IMR-90 (cell line): Measurements from ENCODE around the gene SYNE1. TPM values are rescaled to one million over a fixed set of nuclear protein-coding genes. Genes with fewer than 3 reads are reported as not detected.

Experiments used
- ATAC-seq: fragments of 200-7000 bp; cut with Tn5 transposase; 2 replicates; pipeline ENCODE4 v1.9.1; 2020; ENCODE audit warnings: low read depth, mild to moderate bottlenecking, moderate library complexity
- BruUV-seq: library from RNA; stranded (reverse); fragments of 400-500 nt; replicated peaks from 2 replicates; lab custom pipeline; 2021; lab: Mats Ljungman, UMichigan
- CTCF ChIA-PET: fragments of 300-600 bp; formaldehyde crosslinking; extraction: SDS; loops from one replicate; lab custom pipeline; 2021; ENCODE audit warnings: antibody characterized with exemption; lab: Yijun Ruan, JAX
- POLR2A ChIA-PET: fragments of 300-600 bp; sonication (Branson Sonifier 250); formaldehyde crosslinking; loops from one replicate; lab custom pipeline; 2022; ENCODE audit warnings: antibody characterized with exemption; ENCODE audit not compliant: unreplicated experiment; lab: Charles Lee
- DNase-seq: peaks from one replicate; pipeline ENCODE4 v3.0.0; 2013
- H2AFZ ChIP-seq: replicated peaks from 2 replicates; pipeline ENCODE3; 2013; ENCODE audit warnings: low read length, mild to moderate bottlenecking; ENCODE audit not compliant: poor library complexity
- H2AK5ac ChIP-seq: 2 replicates; pipeline ENCODE4 v1.6.1; 2013; ENCODE audit warnings: low read depth, low read length, inconsistent platforms
- H2AK9ac ChIP-seq: replicated peaks from 2 replicates; pipeline ENCODE3; 2013; ENCODE audit warnings: mild to moderate bottlenecking, low read depth, low read length, moderate library complexity; ENCODE audit not compliant: poor library complexity
- H2BK120ac ChIP-seq: 2 replicates; pipeline ENCODE4 v1.6.1; 2013; ENCODE audit warnings: low read depth, low read length, inconsistent platforms
- H2BK15ac ChIP-seq: 3 replicates; pipeline ENCODE4 v1.6.1; 2013; ENCODE audit warnings: low read depth, low read length, inconsistent platforms
- H2BK20ac ChIP-seq: 2 replicates; pipeline ENCODE4 v1.6.1; 2013; ENCODE audit warnings: low read depth, mild to moderate bottlenecking, inconsistent platforms, low read length, moderate library complexity
- H2BK5ac ChIP-seq: 2 replicates; pipeline ENCODE4 v1.6.1; 2013; ENCODE audit warnings: mild to moderate bottlenecking, low read depth, low read length, inconsistent platforms; ENCODE audit not compliant: poor library complexity, severe bottlenecking
- H3K14ac ChIP-seq: replicated peaks from 2 replicates; pipeline ENCODE4 v1.6.1; 2013; ENCODE audit warnings: low read depth, low read length, inconsistent platforms
- H3K18ac ChIP-seq: 2 replicates; pipeline ENCODE4 v1.6.1; 2013; ENCODE audit warnings: low read depth, low read length, control low read depth
- H3K23ac ChIP-seq: 2 replicates; pipeline ENCODE4 v1.6.1; 2013; ENCODE audit warnings: low read depth, low read length, inconsistent platforms
- H3K27ac ChIP-seq: 2 replicates; pipeline ENCODE4 v1.5.1; 2013; ENCODE audit warnings: mild to moderate bottlenecking, control low read depth, low read length; ENCODE audit not compliant: insufficient read depth
- H3K27me3 ChIP-seq: 2 replicates; pipeline ENCODE4 v1.6.1; 2013; ENCODE audit warnings: low read length; ENCODE audit not compliant: control insufficient read depth, insufficient read depth
- H3K36me3 ChIP-seq: 2 replicates; pipeline ENCODE4 v1.6.1; 2013; ENCODE audit warnings: low read length, mixed read lengths; ENCODE audit not compliant: control insufficient read depth, insufficient read depth
- H3K4ac ChIP-seq: 2 replicates; pipeline ENCODE4 v1.6.1; 2013; ENCODE audit warnings: low read depth, low read length, inconsistent platforms
- H3K4me1 ChIP-seq: 2 replicates; pipeline ENCODE4 v1.6.1; 2013; ENCODE audit warnings: low read length, mixed read lengths; ENCODE audit not compliant: control insufficient read depth, insufficient read depth
- H3K4me2 ChIP-seq: 2 replicates; pipeline ENCODE4 v1.6.1; 2013; ENCODE audit warnings: low read depth, mild to moderate bottlenecking, control low read depth, low read length, moderate library complexity
- H3K4me3 ChIP-seq: 2 replicates; pipeline ENCODE4 v1.5.1; 2013; ENCODE audit warnings: low read depth, mild to moderate bottlenecking, control low read depth, low read length, moderate library complexity; ENCODE audit not compliant: insufficient read depth
- H3K56ac ChIP-seq: 2 replicates; pipeline ENCODE4 v1.6.1; 2013; ENCODE audit warnings: low read length, inconsistent platforms; ENCODE audit not compliant: insufficient read depth; ENCODE audit errors: extremely low read depth
- H3K79me1 ChIP-seq, 2 experiments: 2 replicates each; pipeline ENCODE4 v1.6.1; 2013; ENCODE audit warnings: low read length in 2 of 2, inconsistent platforms in 1 of 2, low read depth in 1 of 2
- H3K9ac ChIP-seq: 2 replicates; pipeline ENCODE4 v1.6.1; 2013; ENCODE audit warnings: low read depth, low read length, control low read depth
- H3K9me1 ChIP-seq: 2 replicates; pipeline ENCODE4 v1.6.1; 2013; ENCODE audit warnings: low read length, inconsistent platforms; ENCODE audit not compliant: insufficient read depth
- H3K9me3 ChIP-seq: 2 replicates; pipeline ENCODE4 v1.6.1; 2013; ENCODE audit warnings: low read length; ENCODE audit not compliant: control insufficient read depth, insufficient read depth
- H4K20me1 ChIP-seq: 2 replicates; pipeline ENCODE4 v1.6.1; 2013; ENCODE audit warnings: low read length, inconsistent platforms; ENCODE audit not compliant: insufficient read depth
- H4K5ac ChIP-seq: 2 replicates; pipeline ENCODE4 v1.6.1; 2013; ENCODE audit warnings: mild to moderate bottlenecking, low read depth, low read length, control low read depth
- H4K8ac ChIP-seq, 2 experiments: 2 replicates each; pipeline ENCODE4 v1.6.1; 2013; ENCODE audit warnings: low read depth in 2 of 2, low read length in 2 of 2, control low read depth in 1 of 2, inconsistent platforms in 1 of 2
- H4K91ac ChIP-seq: 2 replicates; pipeline ENCODE4 v1.6.1; 2013; ENCODE audit warnings: low read depth, low read length, inconsistent platforms; ENCODE audit not compliant: insufficient read depth
- BHLHE40 ChIP-seq: fragments of 150-350 bp; IDR thresholded peaks from 2 replicates; pipeline ENCODE4 v1.6.1; 2016; ENCODE audit warnings: mild to moderate bottlenecking, low read depth, low read length
- CEBPB ChIP-seq: IDR thresholded peaks from 2 replicates; pipeline ENCODE4 v1.6.1; 2012; ENCODE audit warnings: low read depth, low read length, improper control_type of control experiment
- CHD1 ChIP-seq: IDR thresholded peaks from 2 replicates; pipeline ENCODE4 v1.6.1; 2012; ENCODE audit warnings: low read depth, low read length, improper control_type of control experiment
- CTCF ChIP-seq: conservative IDR thresholded peaks from 2 replicates; pipeline ENCODE4 v1.5.1; 2012; ENCODE audit warnings: mild to moderate bottlenecking, low read depth, low read length, improper control_type of control experiment
- FOS ChIP-seq: fragments of 150-350 bp; IDR thresholded peaks from 2 replicates; pipeline ENCODE4 v1.6.1; 2016; ENCODE audit warnings: low read depth, low read length
- MAFK ChIP-seq: IDR thresholded peaks from 2 replicates; pipeline ENCODE4 v1.6.1; 2012; ENCODE audit warnings: low read depth, low read length, improper control_type of control experiment
- MAZ ChIP-seq: IDR thresholded peaks from 2 replicates; pipeline ENCODE4 v1.6.1; 2012; ENCODE audit warnings: low read depth, mild to moderate bottlenecking, low read length, improper control_type of control experiment, moderate library complexity, borderline replicate concordance
- MXI1 ChIP-seq: IDR thresholded peaks from 2 replicates; pipeline ENCODE4 v1.6.1; 2012; ENCODE audit warnings: low read depth, mild to moderate bottlenecking, low read length, moderate library complexity, borderline replicate concordance
- NFE2L2 ChIP-seq: fragments of 150-350 bp; IDR thresholded peaks from 2 replicates; pipeline ENCODE4 v1.6.1; 2016; ENCODE audit warnings: low read depth, mild to moderate bottlenecking, low read length
- POLR2A ChIP-seq: IDR thresholded peaks from 2 replicates; pipeline ENCODE4 v1.6.1; 2012; ENCODE audit warnings: mild to moderate bottlenecking, low read depth, low read length
- RAD21 ChIP-seq: IDR thresholded peaks from 2 replicates; pipeline ENCODE4 v1.6.1; 2012; ENCODE audit warnings: low read length, improper control_type of control experiment
- RCOR1 ChIP-seq: IDR thresholded peaks from 2 replicates; pipeline ENCODE4 v1.6.1; 2012; ENCODE audit warnings: mild to moderate bottlenecking, low read length, improper control_type of control experiment; ENCODE audit not compliant: insufficient replicate concordance
- RFX5 ChIP-seq: IDR thresholded peaks from 2 replicates; pipeline ENCODE4 v1.8.0; 2012; ENCODE audit warnings: low read depth, mild to moderate bottlenecking, low read length, moderate library complexity
- SMC3 ChIP-seq: fragments of 150-350 bp; IDR thresholded peaks from 2 replicates; pipeline ENCODE4 v1.6.1; 2016; ENCODE audit warnings: low read depth, mild to moderate bottlenecking, antibody characterized with exemption, low read length, moderate library complexity
- WGBS, 2 experiments: methylation state at CpG; one replicate each; pipeline versions ENCODE4 v1.1.5 to v1.1.7; 2013; ENCODE audit warnings: missing lambda C conversion rate in 2 of 2; ENCODE audit not compliant: insufficient read length in 1 of 2; ENCODE audit errors: extremely low coverage in 2 of 2; 5-methylcytosine and 5-hydroxymethylcytosine counted together
- dilution Hi-C: fragments of 300-500 bp; cut with HindIII; formaldehyde crosslinking; loops from one replicate; pipeline ENCODE4 v1.14.3; 2018; ENCODE audit warnings: low sequenced_read_pairs; ENCODE audit not compliant: unreplicated experiment
- in situ Hi-C: fragments of 300-500 bp; cut with MboI; formaldehyde crosslinking; loops from 3 replicates; pipeline ENCODE4 v1.14.3; 2019; ENCODE audit warnings: low sequenced_read_pairs, inconsistent platforms, mixed read lengths
- intact Hi-C: fragments of 100-400 bp; cut with micrococcal nuclease; formaldehyde crosslinking; loops from 2 replicates; pipeline ENCODE4 v1.10.0; 2022
- polyA plus RNA-seq, 3 experiments: library from polyadenylated mRNA; depleted of rRNA; stranded (reverse); fragments of >200 nt; gene quantifications; 2 replicates each; pipeline ENCODE4 v1.2.3, GENCODE V29; 2012; ENCODE audit warnings: low replicate concordance in 1 of 3
- total RNA-seq: library from RNA; depleted of rRNA; stranded (reverse); fragments of >200 nt; gene quantifications from 2 replicates; pipeline ENCODE4 v1.2.3, GENCODE V29; 2012
- TF ChIP-seq, protein P1 (sequence below): fragments of 150-350 bp; IDR thresholded peaks from 2 replicates; pipeline ENCODE4 v1.6.1; 2017; ENCODE audit warnings: mild to moderate bottlenecking, antibody characterized with exemption, low read length, low read depth
- TF ChIP-seq, protein P2 (sequence below): fragments of 150-350 bp; IDR thresholded peaks from 2 replicates; pipeline ENCODE4 v1.6.1; 2016; ENCODE audit warnings: low read depth, mild to moderate bottlenecking, low read length, moderate library complexity, borderline replicate concordance

SYNE1 gene
- total and polyA plus RNA-seq, 2 of the 4 experiments (the other 2 are of a cell fraction) = 34.1 to 159 TPM

GRCh38 chr6:152173321-152173720, 463.8 kb downstream of the SYNE1 start:
- WGBS, 2 experiments = 100% methylated on average over 1 of the region's 4 CpGs; no CpG with 5 or more reads in 1 of the 2 experiments
- Histone ChIP-seq H4K5ac (no peak overlapping the region), H3K79me1 (peaks cover 0 to 4% of the 10 kb centered on the region in 2 experiments; a peak in 1 of 4 replicates), H3K36me3 (peaks cover 18% of the 10 kb centered on the region), H3K4me3 (no peak overlapping the region), H2AK5ac (no peak overlapping the region), H2BK120ac (no peak overlapping the region), H2BK5ac (no peak overlapping the region), H2BK15ac (no peak overlapping the region), H3K27ac (no peak overlapping the region), H4K20me1 (no peaks in the 10 kb centered on the region), H3K14ac (no peak overlapping the region), H2BK20ac (no peak overlapping the region), H3K18ac (no peak overlapping the region), H3K4ac (no peak overlapping the region), H3K27me3 (no peaks in the 10 kb centered on the region), H2AK9ac (no peak overlapping the region), H3K23ac (no peak overlapping the region), H3K9me3 (no peaks in the 10 kb centered on the region), H3K4me1 (no peaks in the 10 kb centered on the region), H3K56ac (no peak overlapping the region), H4K91ac (no peak overlapping the region), H3K4me2 (no peak overlapping the region), H2AFZ (no peak overlapping the region), H3K9ac (no peak overlapping the region), H3K9me1 (peaks cover 2% of the 10 kb centered on the region), H4K8ac (no peak overlapping the region)
- dilution Hi-C loops (no loop called here), intact Hi-C loops (no loop called here), in situ Hi-C loops (no loop called here)
- TF ChIP-seq SMC3 (no peak), BHLHE40 (no peak), CEBPB (no peak), MAFK (no peak), MAZ (no peak), FOS (no peak), CTCF (no peak), POLR2A (no peak), RCOR1 (no peak), MXI1 (no peak), RFX5 (no peak), NFE2L2 (no peak), RAD21 (no peak), CHD1 (no peak)
- TF ChIP-seq, protein P1, sequence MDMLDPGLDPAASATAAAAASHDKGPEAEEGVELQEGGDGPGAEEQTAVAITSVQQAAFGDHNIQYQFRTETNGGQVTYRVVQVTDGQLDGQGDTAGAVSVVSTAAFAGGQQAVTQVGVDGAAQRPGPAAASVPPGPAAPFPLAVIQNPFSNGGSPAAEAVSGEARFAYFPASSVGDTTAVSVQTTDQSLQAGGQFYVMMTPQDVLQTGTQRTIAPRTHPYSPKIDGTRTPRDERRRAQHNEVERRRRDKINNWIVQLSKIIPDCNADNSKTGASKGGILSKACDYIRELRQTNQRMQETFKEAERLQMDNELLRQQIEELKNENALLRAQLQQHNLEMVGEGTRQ = no peak
- TF ChIP-seq, protein P2, sequence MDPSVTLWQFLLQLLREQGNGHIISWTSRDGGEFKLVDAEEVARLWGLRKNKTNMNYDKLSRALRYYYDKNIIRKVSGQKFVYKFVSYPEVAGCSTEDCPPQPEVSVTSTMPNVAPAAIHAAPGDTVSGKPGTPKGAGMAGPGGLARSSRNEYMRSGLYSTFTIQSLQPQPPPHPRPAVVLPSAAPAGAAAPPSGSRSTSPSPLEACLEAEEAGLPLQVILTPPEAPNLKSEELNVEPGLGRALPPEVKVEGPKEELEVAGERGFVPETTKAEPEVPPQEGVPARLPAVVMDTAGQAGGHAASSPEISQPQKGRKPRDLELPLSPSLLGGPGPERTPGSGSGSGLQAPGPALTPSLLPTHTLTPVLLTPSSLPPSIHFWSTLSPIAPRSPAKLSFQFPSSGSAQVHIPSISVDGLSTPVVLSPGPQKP = no peak
- CTCF ChIA-PET = no interaction called here
- no peak for ATAC-seq
- POLR2A ChIA-PET = no interaction called here
- no peak for DNase-seq
- BruUV-seq = no TSS peak
